HuH-7 (cell line): ENCODE measurements around the gene CALB2.
"Not testable (repeated sequence)": the region's sequence is repeated elsewhere in the genome, so short reads cannot be mapped to it uniquely, and the experiment has no call there.

Experiments used
- DNase-seq: peaks from one replicate; pipeline ENCODE4 v3.0.0; 2011; ENCODE audit warnings: low spot score

Gene CALB2

DNA sequence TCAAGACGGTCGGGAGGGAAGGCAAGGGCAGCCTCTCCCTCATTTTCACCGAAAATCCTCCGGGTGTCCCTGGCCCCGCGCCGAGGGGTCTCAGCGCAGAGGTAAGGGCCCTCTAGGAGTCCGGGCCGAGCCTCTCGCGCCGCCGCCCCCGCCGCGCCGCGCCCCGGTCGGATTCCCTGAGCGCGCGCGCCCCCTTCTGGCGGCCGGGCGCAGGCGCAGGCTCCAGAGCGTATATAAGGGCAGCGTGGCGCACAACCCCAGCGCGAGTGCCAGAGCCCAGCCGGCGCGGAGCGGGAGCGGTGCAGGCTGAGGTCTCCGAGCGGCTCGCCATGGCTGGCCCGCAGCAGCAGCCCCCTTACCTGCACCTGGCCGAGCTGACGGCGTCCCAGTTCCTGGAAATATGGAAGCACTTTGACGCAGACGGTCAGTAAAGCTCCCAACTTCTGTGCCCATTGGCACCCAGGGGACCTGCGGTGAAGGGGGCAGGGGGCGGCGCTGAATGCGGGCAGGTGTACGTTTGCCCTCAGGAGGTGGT is at the start of gene CALB2:
Gene CALB2, plus strand, starts transcription at position 260 of the 535 bp plus-strand sequence. Its CDS starts 70 bp downstream, at position 330.
- DNase-seq: peak; percentile 78

- peak; percentile 26 for DNase-seq
Measured at GRCh38 chr16:71311553-71312158, 46.9 kb upstream of the CALB2 start.

GRCh38 chr16:71313591-71313990 is 44.9 kb upstream of the CALB2 start:
- DNase-seq: not testable (repeated sequence)

GRCh38 chr16:71315269-71315668 is 43.3 kb upstream of the CALB2 start:
- no peak for DNase-seq

DNA sequence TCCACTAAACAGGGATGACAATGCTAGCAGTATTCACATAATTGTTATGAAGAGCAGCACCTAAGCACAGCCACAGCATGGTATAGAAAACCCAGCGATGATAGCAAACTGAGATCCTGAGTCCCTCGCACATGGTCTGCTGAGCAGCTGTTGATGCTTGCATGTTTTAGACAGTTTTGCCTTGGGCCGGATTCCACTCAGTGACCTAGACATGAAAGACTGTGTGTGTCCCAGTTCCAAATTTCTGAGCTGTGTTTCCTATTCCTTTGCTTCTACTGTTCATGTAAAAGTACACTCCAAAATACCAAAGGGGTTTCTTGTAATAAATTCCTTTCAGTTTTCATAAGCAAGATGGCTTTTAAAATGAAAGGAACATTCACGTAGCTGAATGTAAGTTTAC is 38.5 kb upstream of the CALB2 start:
- DNase-seq: no peak

- no peak for DNase-seq
Measured at GRCh38 chr16:71327720-71328119, 30.8 kb upstream of the CALB2 start.

DNA sequence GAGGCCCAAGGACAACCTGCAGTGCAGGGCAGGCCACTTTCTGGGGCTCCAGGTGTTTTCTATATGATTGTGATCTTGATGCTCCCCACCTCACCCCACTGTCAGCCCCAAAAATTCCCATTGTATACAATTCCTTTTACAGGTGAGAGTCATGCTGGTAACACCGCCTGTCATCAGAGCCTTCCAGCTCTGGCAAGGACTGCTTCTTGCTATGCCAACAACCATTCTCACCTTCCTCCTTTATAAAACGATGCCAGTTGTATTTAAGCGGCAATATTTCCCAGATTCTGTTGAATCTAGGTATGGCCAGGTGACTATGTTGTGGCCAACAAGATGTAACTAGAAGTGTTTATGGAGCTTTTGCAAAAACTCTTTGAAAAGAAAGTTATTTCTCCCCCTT is 30.4 kb upstream of the CALB2 start:
- DNase-seq: no peak

- no peak for DNase-seq
Measured at GRCh38 chr16:71337631-71338030, 20.9 kb upstream of the CALB2 start.

GRCh38 chr16:71338193-71338592 is 20.3 kb upstream of the CALB2 start:
- no peak for DNase-seq

- DNase-seq: no peak
Measured at GRCh38 chr16:71338632-71339031, 19.9 kb upstream of the CALB2 start.

DNA sequence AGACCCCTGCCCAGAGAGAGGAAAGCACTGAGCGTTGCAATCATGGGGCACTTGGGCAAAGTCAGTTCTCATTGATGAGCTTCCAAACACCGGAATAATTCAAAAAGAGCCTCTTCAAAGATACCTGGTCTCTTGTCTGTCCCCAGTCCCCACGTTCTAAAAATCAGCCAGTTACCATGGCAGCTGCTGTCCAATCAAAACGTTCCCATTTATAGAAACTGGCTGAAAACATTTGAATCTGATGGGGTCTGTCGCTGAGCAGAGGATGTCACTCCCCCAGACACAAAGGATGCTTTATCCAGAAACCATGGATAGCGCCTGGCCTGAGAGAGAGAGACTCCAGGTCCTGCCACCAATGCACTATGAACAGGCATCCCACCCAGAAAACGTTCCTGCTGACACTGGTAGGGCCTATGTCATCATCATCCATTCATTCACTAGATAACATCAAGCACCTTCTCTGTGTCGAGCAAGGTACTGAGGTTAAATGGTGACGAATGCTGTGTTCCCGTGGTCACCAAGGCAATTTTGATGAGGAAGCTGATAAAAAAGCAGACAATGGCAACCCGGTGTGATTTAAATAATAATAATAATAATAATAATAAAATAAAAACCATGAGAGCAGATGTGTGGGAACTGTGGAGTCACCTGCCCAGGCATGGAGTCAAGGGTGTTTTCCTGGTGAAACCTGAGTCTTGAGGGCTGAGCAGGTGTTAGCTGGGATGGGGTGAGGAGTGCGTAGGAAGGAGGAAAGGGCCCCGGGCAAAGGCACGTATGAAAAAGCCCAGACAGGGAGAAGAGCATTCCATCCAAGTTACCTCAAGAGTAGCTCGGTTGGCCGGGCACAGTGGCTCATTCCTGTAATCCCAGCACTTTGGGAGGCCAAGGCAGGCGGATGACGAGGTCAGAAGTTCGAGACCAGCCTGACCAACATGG is 19.0 kb upstream of the CALB2 start:
- DNase-seq: no peak

DNA sequence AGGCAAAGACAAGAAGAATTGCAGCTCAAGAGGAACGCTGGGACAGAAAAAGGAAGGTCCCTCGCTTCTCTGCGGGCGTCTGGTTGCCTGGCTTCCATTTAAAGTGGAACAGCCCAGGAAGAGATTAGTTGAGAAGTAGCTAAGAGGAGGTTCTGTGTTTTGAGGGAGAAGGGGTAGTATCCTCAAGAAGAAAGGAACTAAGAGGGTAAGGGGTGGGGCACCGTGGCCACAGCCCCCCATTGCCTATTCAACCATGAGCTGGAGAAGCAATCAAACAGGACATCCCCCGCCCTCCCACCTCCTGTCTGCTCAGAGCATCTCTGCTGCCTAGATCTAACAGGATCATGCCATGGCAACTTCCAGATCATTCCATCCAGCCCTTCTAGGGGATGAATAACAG is 18.1 kb upstream of the CALB2 start:
- no peak for DNase-seq

GRCh38 chr16:71341881-71342280 is 16.6 kb upstream of the CALB2 start:
- no peak for DNase-seq

DNA sequence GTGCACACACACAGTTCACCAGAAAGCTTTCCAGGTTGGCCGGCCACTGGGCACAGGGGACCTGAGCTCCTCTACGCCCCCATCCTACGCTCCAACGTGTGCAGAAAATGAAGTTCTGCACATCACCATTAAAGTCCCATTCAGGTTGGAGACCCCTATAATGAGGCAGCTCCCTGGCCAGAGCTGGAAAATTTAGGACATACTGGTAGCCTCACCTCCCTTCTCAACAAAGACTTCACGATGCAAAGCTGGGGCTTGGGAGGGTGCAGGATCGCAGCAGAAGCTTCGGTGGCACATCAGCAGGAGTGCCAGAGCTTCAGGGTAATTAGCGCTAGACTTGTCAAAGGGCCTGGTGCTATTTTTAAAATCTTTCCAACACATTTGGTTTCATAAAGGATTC is 15.4 kb upstream of the CALB2 start:
- no peak for DNase-seq

DNA sequence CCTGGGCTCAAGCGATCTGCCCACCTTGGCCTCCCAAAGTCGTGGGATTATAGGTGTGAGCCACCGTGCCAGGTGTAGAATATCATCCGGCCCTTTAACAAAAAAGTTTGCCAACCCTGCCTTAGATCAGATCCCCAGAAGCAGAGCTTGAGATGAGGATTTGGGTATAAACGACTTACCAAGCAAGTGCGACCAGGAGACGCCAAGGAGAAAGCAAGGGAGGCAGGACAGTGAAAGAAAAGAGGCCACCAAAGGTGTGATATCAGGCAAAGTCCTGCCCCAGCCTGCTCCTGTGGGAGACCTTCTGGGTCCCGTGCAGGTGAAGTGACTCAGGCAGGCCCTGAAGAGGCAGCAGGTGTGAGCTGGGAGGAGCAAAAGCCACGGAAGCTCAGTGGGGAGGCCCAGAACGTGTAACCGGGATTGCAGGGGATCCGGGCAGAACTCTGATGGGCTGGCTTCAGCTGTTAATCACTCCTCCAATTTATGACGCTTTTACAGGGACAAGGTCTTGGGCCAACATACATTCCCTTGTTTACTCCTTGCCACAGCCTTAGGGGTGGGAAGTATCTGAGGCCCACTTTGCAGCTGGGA is 14.1 kb upstream of the CALB2 start:
- no peak for DNase-seq

DNA sequence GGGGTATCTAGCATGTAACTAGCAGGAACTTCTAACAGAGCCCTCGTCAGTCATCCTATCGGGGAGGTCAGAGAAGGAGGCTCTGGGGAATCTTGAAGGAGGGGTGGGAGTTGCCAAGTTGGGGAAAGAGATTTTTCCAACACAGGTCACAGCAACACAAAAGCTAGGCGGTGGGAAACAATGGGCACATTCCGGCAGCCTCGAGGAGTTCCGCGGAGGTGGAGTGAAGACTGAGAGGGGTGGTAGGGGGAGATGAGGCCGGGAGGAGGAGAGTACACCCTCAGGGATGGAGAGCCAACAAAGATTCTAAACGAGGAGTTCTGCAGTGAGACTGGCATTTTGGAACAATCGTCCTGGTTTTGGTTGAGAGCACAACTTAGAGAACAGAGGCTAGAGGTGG is 13.5 kb upstream of the CALB2 start:
- no peak for DNase-seq

DNA sequence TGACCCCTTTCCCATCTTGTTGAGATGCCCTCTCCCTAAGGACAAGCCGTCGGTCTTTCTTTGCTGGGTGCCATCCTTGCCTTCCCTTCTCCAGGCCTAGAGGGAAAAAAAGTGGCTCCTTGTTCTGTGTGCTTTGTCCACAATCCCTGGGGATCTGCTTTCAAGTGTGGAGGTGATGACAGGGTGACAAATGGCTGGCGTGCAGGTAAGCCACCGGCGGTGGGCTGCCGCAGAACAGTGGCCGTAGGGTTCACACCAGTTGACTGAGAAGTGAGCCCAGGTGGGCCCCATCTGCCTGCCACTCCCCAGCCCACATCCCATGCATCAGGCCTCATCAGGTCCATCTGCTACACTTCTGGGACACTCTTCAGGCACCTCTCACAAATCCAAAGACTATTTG is 11.4 kb upstream of the CALB2 start:
- no peak for DNase-seq

DNA sequence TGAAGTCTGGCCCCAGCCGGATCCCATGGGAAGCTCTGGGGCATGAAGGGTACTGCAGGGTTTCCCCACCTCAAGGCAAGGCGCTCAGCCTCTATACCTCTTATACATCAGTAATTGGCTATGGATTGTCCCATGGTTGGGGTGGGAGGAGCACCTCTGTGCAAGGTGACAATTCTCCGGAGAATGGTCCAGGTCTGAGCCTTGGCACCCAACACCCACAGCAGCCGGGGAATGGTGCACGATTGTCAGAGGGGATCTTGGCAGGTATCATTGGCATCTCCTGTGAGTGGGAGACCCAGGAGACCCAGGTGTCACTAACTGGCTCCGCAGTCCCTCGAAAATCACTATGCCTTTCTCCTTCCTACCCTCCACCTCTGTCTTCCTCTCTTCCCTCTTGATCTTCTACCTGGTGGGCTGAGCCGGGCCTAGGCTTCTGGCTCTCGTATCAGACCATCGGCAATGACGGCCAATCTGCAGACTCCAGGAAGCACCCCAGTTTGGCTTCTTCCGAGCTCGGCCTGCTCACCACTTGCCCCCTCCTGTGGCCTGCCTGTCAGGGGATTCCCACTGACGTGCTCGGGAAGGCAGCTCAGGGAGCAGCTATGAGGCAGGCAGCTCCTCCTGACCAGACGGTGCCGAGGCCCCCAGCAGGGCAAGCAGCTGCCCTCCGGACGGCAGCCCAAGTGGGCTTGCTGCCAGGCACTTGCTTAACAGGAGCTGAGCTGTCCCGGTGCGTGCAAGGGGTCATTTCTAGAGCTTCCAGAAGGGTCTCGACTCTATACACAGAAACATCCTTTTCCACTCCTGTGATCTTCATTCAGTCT is 10.0 kb upstream of the CALB2 start:
- DNase-seq: no peak

GRCh38 chr16:71350821-71351557 is 7.5 kb upstream of the CALB2 start:
- DNase-seq: no peak

DNA sequence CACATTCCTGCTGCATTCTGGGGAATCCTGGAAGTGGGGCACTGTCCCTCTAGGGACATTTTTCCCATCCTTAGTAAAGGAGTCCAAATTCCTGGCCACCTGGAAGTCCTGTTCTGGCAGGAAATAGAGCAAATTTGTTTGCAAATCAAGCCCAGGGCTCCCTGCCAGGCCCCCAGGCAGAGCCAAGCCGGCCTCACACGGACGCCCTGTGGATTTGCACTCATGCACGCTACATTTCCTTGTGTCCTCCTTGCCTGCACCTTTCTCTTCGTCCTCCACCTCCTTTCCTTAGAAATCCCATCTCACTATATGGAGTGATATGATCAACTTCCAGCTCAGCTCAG is 7.0 kb upstream of the CALB2 start:
- DNase-seq: no peak

- DNase-seq: no peak
Measured at GRCh38 chr16:71352466-71352865, 6.1 kb upstream of the CALB2 start.
